Measurements from ENCODE around the gene AUTS2.

AUTS2 gene

DNA sequence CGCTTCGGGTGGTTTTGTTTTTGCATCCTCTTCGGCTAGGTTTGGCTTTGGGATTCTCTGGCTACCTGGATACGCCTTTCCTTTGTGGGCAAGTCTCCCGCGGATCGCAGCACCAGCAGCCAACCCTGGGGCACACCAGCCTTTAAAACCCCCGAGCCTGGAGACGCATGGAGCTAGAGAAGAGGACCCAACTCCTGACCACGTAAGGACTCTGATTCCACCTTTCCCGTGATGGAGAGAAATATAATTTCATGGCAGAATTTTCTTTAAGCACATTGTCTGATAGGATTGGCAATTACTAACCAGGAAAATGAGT lies 998.3 kb downstream of the AUTS2 start:
- TF ChIP-seq, protein P1, sequence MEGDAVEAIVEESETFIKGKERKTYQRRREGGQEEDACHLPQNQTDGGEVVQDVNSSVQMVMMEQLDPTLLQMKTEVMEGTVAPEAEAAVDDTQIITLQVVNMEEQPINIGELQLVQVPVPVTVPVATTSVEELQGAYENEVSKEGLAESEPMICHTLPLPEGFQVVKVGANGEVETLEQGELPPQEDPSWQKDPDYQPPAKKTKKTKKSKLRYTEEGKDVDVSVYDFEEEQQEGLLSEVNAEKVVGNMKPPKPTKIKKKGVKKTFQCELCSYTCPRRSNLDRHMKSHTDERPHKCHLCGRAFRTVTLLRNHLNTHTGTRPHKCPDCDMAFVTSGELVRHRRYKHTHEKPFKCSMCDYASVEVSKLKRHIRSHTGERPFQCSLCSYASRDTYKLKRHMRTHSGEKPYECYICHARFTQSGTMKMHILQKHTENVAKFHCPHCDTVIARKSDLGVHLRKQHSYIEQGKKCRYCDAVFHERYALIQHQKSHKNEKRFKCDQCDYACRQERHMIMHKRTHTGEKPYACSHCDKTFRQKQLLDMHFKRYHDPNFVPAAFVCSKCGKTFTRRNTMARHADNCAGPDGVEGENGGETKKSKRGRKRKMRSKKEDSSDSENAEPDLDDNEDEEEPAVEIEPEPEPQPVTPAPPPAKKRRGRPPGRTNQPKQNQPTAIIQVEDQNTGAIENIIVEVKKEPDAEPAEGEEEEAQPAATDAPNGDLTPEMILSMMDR (IDR thresholded peaks at IDR 0.05; ENCODE audit: extremely low read depth, missing control alignments): no peak
- DNase-seq (ENCODE audit: low spot score): no peak

DNA sequence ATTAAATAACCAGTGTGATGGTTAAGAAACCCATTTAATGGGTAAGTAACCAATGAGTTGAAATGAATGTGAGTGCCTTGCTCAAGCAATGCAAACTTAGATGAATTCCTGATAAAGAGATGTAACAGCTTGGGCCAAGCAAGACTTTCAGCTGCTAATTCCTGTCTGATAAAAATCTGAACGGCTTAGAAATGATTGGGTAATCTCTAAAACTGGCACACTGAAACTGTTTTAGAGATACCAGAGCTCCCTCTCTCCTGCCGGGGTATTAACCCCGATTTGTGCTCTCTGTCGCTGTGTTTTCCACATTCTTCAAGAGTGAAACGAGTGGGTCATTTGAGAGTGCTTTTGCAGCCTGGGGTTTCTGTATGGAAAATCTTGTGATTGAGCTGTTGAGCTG lies 998.8 kb downstream of the AUTS2 start:
- no peak for DNase-seq (ENCODE audit: low spot score)
- TF ChIP-seq, protein P1 (IDR thresholded peaks at IDR 0.05; ENCODE audit: extremely low read depth, missing control alignments): no peak

DNA sequence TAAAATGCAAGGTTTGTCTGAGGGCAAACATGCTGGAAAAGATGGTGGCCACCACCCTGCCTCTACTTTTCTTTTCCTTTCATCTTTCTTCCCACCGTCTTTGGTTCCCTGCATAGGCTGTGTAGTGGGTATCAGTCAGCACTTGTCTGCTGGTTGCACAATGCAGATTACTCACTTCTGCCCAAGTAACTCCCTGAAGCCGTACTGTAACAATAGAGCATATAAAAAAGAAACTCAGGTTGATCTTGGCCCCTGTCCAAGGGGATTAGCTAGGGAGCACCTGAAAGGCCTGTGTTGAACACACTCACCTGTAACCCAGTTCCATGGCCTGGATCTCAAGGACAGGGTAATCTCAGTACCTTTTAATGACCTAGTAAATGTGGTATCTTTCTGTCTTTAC lies 1000.7 kb downstream of the AUTS2 start:
- TF ChIP-seq, protein P1 (IDR thresholded peaks at IDR 0.05; ENCODE audit: extremely low read depth, missing control alignments): no peak
- no peak for DNase-seq (ENCODE audit: low spot score)

DNA sequence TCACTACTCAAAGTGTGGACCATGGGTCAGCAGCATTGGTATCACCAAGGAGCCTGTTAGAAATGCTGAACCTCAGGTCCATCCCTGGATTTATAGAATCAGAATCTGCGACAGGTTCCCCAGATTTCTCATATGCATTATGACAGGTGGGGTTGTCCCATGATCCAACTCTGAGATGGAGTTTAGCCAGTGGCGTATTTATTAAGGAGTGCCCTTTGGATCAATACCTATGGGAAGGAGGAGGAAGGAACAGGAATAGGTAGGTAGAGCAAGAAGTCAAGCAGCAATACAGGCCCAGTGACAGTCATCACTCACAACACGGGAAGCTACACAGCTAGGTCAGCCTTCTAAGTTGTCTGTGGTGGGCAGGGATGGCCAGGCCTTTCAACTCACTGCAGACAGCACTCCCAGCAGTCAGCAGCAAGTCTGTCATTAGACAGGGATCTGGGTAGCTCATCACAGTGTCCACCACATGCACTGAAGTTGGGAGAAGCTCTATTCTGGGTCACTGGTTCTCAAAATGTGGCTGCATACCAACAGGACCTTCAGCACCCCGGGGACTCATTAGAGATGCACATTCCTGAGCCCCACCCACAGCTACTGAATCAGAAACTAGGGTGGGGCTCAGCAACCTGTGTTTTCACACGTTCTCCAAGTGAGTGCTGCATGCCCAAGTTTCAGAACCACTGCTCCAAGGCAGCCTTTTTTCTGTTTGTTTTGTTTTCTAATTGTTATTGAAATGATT lies 1001.3 kb downstream of the AUTS2 start:
- TF ChIP-seq, protein P1 (IDR thresholded peaks at IDR 0.05; ENCODE audit: extremely low read depth, missing control alignments): no peak
- no peak for DNase-seq (ENCODE audit: low spot score)

DNA sequence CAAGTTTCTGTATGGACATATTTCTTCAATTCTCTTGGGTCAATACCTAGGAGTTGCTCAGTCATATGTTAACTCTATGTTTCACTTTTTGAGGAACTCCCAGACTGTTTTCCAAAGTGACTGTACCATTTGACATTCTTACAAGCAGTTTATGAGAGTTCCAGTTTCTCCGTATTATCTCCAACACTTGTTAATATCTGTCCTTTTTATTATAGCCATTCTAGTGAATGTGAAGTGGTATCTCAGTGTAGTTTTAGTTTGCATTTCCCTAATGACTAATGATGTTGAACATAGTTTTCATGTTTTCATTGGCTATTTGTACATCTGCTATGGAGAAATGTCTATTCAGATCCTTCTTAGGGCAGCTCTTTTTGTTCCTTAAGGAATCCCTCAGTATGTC lies 1002.7 kb downstream of the AUTS2 start:
- no peak for DNase-seq (ENCODE audit: low spot score)
- TF ChIP-seq, protein P1 (IDR thresholded peaks at IDR 0.05; ENCODE audit: extremely low read depth, missing control alignments): no peak

DNA sequence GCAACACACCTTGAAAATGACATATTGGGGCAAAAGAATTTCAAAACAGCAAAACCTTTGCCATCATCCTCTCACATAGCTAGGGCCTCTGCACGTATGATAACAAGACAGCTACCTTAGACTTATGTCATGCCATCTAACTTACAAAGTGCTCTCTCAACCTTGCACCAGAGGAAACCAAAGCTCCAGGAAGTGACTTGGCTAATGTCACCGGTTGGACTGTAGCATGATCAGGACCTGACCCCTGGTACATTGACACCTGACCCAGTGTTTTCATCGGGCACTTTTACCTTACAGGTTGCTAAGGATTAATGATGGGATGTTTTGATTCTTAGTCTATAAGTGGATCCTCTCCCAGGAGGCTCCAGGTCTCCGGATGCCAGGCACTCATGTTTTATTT lies 1003.8 kb downstream of the AUTS2 start:
- TF ChIP-seq, protein P1 (IDR thresholded peaks at IDR 0.05; ENCODE audit: extremely low read depth, missing control alignments): no peak
- no peak for DNase-seq (ENCODE audit: low spot score)

DNA sequence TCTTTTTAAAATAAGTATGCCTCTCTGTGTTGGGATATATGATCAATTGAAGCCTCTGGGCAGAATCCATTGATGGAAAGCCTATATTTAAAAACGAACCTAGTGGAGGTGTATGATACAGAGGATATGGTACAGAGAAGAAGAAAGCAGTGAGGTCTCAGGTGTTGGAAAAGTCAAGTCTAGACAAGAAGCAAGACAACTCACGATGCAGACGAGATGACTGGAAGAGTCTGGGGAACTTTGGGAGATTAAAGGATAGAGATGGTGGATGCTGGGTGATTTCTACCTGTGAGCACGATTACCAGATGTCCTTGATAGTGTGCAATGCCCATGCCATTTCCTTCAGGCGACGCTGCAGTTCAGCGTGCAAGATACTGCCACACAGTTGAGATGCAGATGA lies 1009.0 kb downstream of the AUTS2 start:
- TF ChIP-seq, protein P1 (IDR thresholded peaks at IDR 0.05; ENCODE audit: extremely low read depth, missing control alignments): no peak
- DNase-seq (ENCODE audit: low spot score): no peak
